Activated CD4-positive, CD25-positive, alpha-beta regulatory T cell treated with anti-CD3 and anti-CD28 coated beads, Interleukin-2, amount 50 U/mL, for 24 hours (primary cell): ENCODE results near the gene ZEB2.
"Not testable (repeated sequence)": the region's sequence is repeated elsewhere in the genome, so short reads cannot be mapped to it uniquely, and the experiment has no call there.

ENCODE experiments used
- ATAC-seq, 2 donors: fragments of 150-1000 bp; cut with Tn5 transposase; one replicate each; pipeline ENCODE4 v1.10.0; 2021; ENCODE audit warnings: mild to moderate bottlenecking in 1 of 2, moderate library complexity in 1 of 2

ZEB2 gene

DNA sequence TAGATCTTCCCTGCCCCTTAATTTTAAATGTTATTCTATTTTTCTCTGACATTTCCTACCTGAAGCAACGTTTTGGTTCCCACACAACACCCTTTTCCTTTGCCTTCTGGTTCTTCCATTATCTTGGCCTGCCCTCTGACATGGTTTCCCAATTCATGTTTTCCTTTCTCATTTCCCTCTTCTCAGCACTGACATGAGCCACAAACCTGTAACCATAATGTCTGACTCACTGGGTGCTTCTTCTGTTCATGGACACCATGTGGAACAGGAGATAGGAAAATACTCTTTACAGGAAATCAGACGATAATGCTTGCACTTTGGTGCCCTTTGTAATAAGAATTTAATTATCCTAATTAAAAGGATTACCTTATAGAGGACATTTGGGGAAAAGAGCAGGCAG is 142.0 kb downstream of the ZEB2 start:
- no peak for ATAC-seq

DNA sequence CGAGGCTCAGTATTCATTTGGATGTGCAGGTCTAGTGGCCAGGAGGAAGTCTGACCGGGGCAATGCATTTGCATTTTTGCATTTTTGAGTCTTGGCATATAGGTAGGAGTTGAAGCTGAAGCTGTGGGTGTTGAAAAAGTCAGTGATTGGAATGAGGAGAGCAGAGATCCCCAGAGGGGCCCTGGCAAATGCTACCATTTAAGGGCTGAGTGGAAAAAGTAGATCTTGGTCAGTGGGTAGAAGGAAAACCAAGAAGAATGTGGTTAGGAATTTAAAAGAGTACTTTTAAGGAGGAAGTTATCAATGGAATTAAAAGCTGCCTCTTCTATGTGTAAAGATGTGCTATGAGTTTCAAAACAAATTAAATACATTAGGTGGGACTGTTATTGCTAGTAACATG is 143.0 kb downstream of the ZEB2 start:
- no peak for ATAC-seq

DNA sequence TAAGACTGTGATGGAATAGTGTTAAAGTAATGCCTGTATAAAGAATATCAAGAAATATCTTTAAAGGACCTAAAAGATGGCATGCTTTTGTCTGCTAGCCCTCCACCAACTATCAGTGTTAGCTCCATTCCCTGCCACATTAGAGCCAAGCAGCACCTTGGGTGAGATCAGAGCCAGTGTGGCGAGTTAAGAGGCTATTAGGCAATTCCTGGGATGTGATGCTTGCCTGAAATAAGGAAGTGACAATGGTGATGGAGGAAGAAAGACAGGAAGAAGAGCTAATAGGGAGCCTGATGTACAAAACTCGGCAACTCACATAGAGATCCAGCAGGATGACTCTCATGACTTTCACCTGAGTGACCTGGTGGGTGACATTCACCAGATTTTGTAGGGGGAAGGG is 143.5 kb downstream of the ZEB2 start:
- ATAC-seq, result no peak

DNA sequence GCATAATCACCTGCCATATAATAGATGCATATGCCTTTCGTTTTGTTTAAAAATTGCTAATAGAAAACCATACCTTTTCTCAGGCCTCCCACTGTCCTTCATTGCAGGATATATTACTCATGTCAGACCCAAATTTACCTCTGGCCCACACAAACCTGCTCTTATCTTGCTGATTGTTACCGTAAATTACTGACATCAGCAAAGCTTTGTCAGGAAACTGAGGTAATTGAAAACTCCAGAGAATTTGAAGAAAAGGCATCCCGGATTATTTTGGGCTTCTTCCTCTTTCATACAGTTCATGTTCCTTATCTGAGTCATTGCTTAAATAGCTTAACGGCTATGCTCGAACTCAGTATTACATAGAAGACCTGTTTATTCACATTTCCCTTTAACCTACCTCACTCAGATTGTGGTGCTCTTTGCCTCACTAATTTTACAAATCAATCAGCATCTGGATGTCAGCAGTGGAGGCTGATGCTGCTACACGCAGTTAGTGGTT is 145.7 kb downstream of the ZEB2 start:
- ATAC-seq, result peak in 1 of 2 donors; percentile 58

DNA sequence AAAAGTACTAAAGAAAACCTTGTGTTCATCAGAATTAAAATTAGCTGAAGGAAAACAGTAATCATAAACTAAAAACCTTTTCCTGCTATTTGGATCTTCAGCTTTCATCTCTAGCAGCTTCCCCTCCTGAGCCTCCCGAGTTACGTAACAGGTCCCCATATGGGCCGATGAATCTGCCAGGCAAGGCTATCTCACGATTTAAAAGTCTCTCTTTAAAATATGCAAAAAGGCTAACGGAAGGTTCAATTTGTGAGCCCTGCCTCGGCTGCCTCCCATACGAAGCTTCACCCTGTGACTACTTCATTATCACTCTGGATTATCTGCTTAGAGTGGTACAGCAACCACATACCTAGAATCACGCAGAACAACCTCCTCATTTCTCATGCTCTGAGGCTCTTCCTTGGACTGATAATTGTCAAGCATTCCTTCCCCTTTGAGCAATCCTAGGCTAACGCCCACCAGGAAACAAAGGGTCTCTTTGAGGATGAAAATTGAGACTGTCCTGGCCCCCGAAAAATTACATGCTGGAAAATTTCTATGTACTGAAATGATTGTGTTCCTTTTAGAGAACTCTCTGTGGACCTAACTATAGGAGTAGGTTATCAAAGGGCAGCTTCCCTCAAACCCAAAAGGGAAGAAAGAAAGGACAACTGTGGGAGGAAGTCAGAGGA is 147.4 kb downstream of the ZEB2 start:
- no peak for ATAC-seq

DNA sequence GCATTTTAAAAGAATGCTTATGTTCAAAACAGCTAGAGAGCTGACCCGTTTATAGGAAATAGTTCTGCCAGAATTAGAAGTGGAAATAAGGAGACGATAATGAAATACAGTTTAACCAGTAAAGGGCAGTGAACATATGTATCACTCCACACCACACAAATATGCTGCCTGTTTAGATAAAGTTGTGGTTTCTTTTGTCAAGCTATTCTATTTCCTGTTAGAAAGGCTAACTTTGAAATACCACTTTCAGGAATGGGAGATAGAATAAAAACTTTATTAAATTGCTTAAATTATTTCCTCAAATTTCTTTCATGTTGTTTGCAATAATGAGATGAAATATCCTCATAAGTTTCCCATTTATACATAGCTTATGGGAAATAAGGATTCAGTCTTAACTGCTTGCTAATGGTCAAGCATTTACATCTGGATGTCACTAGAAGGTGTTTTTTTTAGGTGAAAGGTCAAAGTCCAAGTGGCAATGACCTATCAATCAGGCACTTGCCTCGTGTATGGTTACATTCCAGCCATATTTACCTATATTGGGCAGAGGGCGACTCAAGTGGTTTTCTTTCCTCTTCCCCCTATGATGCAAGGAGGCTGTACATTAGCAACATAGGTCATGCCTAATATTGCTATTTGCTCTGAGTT is 148.9 kb downstream of the ZEB2 start:
- no peak for ATAC-seq

DNA sequence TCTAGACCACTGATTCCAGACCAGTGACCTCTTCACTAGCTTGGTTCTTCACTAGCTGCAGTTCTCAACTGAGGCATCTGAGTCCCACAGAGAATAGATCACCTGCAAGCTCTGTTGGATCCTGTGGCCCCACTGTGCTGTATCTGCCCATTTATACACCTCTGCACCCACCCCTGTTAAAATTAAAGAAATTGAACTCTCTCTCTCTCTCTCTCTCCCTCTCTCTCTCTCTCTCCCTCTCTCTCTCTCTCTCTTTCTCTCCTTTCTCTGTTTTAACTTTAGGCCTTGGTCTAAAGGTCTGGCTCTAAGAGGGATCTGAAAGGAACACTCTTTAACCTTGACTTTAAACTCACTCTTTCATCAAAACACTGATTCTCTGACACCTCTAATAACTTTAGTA is 150.5 kb downstream of the ZEB2 start:
- ATAC-seq, result no peak

DNA sequence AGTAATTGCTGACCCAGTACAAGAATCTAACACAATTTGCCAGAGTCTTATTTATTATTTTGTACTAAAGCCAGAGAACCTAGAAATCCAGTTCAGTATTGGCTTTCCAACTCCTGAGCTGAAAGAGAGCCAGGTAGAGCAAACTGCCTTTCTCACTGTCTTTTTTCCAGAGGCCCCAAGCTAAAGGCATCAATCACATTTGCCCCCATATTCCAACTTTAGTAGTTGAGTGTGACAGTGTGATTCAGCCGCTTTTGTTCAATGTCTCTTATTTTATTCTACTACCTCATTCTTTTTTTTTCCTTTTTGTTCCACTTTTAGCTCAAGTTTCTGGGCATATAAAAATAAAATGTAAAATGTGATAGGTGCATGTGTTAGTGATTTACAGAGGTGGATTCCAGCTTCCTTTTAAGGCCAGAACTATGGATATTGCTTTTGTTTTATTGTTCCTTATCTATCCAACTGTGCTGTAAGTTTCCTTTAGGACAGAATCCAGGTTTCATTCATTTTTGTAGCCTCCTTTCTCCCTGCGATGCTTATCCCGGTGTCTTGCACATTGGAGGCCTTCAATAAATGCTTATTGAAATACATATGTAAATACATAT is 153.0 kb downstream of the ZEB2 start:
- no peak for ATAC-seq

DNA sequence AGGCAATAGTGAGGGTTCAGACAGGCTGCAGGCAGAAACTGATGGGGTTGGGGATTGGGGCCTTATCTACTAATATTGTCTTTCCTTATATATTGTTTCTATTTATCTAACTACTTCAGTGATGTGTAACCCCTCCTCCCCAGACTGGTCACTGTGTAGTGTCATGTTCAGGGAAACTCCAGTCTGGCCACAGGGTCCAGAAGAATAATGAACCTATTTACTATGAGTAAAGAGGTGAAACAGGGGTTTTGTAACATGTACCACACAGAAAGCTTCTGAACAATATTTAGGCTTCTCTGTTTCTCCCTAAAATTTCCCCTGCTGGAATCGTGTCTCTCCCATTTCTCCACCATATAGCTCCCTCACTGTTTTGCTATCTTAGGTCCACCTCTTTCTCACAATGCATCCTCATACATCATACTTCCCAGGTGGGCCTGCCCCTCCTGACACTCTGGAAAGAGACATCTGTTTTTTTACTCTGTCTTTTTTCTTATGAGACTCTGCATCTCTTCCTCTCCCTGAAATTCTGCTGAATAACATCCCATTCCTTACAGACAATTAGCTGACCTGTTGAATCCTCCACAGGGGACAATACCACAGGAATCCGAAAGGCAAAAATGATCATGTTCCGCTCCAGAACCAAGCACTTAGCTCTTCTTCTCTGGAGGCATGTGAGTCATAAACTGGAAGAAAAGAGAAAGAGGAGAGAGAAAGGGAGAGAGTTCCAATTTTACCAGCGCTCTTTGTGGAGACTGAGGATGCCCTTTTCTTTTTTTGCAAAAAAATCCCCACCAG is 154.8 kb downstream of the ZEB2 start:
- no peak for ATAC-seq

DNA sequence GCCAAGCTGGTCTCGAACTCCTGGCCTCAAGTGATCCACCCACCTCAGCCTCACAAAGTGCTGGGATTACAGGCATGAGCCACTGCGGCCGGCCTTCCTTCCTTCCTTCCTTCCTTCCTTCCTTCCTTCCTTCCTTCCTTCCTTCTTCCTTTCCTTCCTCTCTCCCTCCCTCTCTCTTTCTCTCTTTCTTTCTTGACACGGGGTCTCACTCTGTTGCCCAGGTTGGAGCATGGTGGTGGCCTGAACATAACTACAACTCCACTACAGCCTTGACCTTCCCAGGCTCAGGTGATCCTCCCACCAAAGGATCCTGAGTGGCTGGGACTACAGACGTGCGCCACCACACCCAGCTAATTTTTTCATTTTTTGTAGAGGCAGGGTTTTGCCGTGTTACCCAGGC is 155.7 kb downstream of the ZEB2 start:
- not testable (repeated sequence) for ATAC-seq

DNA sequence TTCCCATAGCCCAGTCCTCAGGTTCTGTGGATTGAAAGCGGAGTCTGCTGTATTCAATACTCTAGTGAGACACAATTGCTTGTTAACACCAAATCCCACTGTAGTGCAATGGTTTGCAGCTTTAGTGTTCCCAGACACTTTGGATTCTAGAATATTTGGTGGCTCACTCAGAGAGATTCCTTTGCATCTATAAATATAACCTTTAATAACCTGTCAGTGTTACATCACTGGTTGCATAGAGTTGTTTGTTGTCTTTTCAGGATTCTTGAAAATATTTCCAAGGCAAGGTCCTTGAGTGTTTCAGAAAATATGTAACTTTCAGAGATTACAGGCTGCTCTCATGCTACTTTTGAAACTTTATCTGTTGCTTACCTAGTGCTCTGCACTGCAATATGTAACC is 157.5 kb downstream of the ZEB2 start:
- ATAC-seq, result no peak

DNA sequence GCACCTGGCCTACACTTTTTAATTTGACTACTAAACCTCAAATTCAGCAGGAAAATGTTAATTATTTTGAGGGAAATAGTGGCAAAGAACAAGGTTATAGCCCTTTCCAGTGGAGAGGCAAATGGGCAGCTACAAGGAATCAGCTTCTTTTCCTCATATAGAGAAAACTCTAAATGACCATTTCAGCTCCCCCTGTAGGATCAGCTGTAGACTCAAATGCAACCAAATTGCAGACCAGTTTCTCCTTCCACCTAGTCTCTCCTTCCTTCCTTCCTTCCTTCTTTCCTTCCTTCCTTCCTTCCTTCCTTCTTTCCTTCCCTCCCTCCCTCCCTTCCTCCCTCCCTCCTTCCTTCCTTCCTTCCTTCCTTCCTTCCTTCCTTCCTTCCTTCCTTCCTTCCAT is 158.2 kb downstream of the ZEB2 start:
- no peak for ATAC-seq

DNA sequence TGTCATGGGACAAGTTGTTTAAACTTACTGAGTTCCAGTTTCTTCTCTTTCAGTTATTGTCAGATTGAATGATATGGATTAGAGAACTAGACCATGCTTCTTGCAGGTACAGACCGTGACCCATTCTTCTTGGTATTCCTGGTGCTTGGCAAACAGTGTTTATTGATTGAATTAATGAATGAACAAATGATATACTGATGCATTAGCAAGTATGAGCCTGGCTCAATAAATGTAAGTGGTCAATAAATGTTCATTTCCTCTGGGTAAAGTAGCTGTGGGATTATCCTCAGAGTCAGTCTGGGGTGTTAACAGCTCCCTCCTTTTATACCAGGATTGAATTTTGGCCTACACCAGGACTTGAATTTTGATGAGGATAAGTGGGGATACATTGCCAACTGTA is 160.2 kb downstream of the ZEB2 start:
- no peak for ATAC-seq

DNA sequence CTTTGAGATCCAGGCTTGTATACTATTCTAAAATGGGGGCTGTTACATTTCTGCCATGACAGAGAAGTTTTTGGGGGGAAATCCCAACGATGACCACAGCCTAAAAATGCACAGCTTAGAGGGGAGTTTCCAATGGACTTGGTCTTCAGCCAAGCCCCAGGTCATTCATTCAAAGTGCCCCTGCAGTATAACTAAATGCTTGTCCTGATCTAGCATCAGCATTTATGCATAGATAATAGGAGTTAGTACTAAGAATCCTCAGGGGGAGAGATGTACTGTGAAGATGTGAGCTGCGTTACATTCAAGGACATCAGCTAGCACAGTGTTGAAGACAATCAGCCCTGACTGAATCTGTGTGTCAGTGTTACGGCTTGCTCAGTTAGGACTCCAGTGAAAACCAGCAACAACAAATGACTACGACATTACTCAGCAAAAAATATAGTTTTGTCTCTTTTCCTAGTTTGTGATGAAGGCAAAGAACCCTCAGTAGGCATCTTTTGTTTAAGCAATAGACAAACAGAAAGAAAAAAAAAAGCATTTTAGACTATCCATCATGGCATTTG is 160.9 kb downstream of the ZEB2 start:
- peak; percentile 48 to 54 for ATAC-seq

DNA sequence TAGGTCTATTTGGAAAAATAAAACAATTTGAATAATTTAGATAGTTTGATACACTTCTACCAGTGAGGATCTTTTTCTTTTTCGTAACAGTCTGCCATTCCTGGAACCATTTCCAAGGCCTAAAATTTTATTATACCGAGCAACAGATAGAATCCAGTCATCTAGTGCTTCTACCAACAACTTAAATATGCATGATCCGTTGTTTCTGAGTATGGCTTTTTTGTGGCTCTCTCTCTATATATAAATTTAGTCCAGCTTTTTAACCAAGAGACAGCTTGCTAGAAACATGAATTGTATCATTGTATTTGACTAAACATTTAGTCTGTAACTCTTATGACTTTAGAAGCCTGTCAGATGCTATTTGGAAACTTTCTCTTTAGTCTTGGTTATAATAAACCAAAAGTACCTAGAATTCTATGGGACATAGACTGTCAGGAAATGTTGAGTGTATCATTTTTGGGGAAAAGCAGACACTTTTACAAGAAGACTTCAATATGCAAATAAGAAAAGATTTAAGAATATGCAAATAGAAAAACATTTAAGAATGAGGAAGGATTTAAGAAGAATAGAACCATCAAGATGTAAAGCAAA is 161.4 kb downstream of the ZEB2 start:
- peak in 1 of 2 donors; percentile 30 for ATAC-seq

DNA sequence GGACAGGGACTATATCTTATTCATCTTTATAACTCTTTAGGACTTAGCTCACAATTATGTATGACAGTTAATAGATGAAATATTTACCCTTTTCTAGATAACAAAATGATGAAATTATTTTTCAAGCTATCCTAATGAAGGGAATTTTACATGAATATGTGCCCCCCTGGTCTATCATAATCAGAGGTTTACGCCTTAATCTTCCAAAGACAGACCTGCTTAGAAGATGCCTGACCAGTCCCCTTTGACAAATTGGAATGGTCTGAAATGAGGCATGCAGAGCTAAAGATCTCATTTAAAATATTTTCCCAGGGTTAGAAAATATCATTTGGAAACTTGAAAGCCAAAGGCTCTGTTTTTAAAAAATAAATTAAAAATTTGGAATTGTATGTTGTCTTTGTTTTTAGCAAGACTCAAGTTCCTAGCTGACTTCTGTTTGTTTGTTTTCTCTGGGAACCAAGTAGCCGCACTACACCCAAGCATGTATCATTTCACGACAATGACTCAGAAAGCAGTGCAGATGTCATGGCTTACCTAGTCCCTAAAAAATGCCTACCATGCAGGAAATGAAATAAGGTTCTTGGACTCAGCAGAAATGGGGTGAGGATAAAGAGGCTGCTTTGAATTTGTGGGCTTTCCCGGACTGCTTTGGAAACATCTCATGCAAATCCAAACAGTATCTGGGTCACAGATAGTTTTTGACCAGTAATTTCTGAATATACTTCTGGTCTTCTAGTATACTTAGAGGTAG is 162.1 kb downstream of the ZEB2 start:
- ATAC-seq, result peak; percentile 51 to 71

DNA sequence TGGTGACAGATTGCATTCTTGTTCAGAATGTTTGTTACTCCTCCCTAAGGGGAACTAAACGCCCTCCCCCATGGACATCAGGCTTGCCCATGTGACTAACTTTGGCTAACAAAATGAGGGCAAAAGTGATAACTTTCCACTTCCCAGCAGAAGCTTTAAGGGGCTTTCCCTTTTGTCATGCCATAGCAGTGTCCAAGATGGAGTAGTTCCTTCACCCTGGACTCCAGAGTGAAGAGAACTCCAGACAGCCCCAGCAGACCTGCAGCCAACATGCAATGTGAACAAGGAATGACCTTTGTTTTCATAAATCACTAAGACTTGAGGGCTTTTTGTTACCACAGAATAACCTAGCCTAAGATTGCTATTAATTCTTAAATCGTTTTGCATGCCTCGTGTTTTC is 163.5 kb downstream of the ZEB2 start:
- no peak for ATAC-seq

DNA sequence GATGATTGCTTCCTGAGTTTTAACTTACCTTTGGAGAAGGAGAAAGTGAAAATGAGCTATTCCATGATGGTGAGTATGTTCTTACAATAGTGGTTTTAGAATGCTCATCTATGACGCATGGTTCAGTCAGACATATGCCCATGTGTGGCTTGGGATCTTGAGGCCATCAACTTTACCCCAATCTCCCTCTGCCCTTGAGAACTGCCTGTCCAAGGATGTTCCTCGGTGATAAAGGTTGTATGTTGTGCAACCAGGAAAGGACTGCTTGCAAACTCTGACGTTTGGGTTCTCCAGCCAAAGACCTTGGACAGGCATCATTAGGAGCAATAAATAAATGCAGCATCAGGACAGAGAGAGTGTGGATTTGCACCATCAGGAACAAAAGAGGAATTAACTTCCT is 165.0 kb downstream of the ZEB2 start:
- no peak for ATAC-seq

DNA sequence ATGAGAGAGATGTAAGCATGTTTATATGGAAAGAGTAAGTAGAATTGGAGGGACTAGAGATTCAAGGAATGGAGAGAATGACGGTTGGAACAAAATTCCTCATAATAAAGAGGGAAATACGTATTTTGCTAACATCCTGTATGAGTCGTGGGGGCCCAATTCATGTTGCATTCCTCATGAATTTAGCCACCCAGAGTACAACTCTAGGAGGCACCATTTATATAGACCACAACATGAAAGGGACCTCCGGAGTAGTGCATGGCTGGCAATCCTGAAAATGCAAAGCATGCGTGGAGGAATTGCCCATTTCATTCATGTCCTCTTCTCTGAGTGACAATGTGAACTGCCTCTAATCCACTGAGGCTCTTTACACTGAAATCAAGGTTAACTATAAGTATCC is 168.2 kb downstream of the ZEB2 start:
- ATAC-seq, result no peak

DNA sequence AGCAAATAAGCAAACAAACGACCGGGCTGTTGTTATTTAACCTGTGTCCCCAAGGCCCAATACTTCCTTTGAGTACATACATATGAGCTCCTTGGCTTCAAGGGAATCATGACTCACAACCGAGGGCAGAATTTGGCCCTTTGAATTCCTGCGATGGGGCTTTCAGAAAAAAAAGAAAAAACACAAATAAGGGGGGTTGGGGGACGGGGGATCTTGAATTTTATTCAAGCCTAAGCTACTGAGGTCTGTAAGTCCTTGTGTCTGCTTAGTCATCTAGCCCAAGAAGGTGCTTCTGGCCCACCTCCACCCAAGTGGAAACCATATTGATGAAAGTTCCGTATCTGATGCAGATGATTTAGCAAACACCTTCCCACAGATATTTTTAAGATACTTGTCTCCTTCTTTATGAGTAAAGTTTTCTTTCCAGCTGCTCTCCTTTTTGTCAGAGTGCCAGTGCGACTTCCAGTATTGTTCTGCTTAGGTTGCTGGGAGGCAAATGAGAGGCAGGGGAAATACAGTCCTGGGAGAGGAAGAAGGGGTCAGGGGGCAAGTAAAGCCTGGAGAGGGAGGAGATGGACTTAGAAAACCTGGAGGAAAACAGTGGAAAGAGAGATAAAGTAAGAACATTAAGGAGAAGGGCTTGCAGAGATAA is 169.6 kb downstream of the ZEB2 start:
- ATAC-seq, result no peak

DNA sequence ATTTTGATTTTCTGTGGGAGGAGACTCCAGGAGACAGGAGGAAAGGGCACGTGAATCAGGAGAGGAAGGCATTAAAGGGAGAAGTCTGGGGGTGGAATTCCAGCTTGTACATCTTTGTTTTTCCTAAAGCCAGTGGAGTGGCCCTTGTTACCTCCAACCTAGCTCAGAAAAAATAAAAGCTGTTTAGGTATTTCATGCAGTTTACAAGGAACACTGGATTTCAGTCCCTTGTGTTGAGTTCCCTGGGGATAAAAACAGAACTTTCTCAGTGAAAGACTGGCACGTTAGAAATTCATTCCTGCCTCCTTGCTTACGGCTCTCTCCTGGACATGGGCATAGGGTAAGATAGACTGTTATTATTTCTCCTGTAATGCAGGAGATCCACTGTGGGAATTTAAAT is 170.2 kb downstream of the ZEB2 start:
- ATAC-seq, result no peak
